Activated T-cell treated with anti-CD3 and anti-CD28 coated beads for 48 hours (primary cell): ENCODE data around the gene HS6ST1.

ENCODE experiments used
- DNase-seq: peaks from one replicate; pipeline ENCODE4 v3.0.0-alpha.2; 2020; ENCODE audit warnings: low read depth

The HS6ST1 gene

GRCh38 chr2:128298846-128299507, 19.7 kb downstream of the HS6ST1 start:
- no peak for DNase-seq

GRCh38 chr2:128298286-128298685, 20.4 kb downstream of the HS6ST1 start:
- no peak for DNase-seq

- DNase-seq, result no peak
Observed at GRCh38 chr2:128293870-128294455, 24.7 kb downstream of the HS6ST1 start.

GRCh38 chr2:128293426-128293755, 25.3 kb downstream of the HS6ST1 start:
- no peak for DNase-seq

GRCh38 chr2:128292599-128293425, 25.9 kb downstream of the HS6ST1 start:
- DNase-seq, result no peak

GRCh38 chr2:128291844-128292598, 26.6 kb downstream of the HS6ST1 start:
- DNase-seq, result no peak

- DNase-seq, result no peak
Observed at GRCh38 chr2:128291161-128291843, 27.4 kb downstream of the HS6ST1 start.

- DNase-seq, result no peak
Observed at GRCh38 chr2:128290356-128290755, 28.3 kb downstream of the HS6ST1 start.

GRCh38 chr2:128289439-128289838, 29.2 kb downstream of the HS6ST1 start:
- no peak for DNase-seq

- no peak for DNase-seq
Observed at GRCh38 chr2:128288781-128289180, 29.9 kb downstream of the HS6ST1 start.

- no peak for DNase-seq
Observed at GRCh38 chr2:128287780-128288735, 30.6 kb downstream of the HS6ST1 start.

GRCh38 chr2:128286905-128287779, 31.5 kb downstream of the HS6ST1 start:
- no peak for DNase-seq

- DNase-seq, result no peak
Observed at GRCh38 chr2:128286011-128286721, 32.5 kb downstream of the HS6ST1 start.

GRCh38 chr2:128285329-128285931, 33.2 kb downstream of the HS6ST1 start:
- no peak for DNase-seq

- DNase-seq, result no peak
Observed at GRCh38 chr2:128284841-128285240, 33.8 kb downstream of the HS6ST1 start.

- no peak for DNase-seq
Observed at GRCh38 chr2:128284037-128284441, 34.6 kb downstream of the HS6ST1 start.

GRCh38 chr2:128282976-128283810, 35.5 kb downstream of the HS6ST1 start:
- no peak for DNase-seq
